Skeletal muscle cell (primary cell): ENCODE measurements around the gene HAUS1.
"Not testable (repeated sequence)": the region's sequence is repeated elsewhere in the genome, so short reads cannot be mapped to it uniquely, and the experiment has no call there.

ENCODE experiments used
- DNase-seq: peaks from one replicate; pipeline ENCODE4 v3.0.0-alpha.2; 2010; ENCODE audit warnings: low read depth
- H3K4me3 ChIP-seq: 2 replicates; pipeline ENCODE4 v1.5.1; 2011; ENCODE audit warnings: low read depth, mild to moderate bottlenecking, control low read depth, low read length, moderate library complexity

HAUS1 gene

DNA sequence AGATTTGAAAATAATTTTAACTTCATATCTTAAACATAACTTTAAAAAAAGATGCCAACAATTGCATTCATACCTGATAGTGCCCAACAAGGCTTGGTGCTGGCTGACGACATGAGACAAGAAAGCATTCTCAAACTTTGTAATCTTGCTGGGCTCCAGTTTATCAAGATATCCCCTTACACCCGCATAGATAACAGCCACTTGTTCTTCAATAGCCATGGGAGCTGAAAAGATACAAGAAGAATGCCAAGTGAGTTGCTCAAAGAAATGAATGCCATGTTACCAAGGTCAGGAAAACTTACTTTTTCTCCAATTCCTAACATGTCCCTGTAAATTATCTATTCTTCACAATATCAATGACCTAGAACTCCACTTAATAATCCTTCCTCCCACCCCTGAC lies 19.8 kb upstream of the HAUS1 start:
- DNase-seq = no peak
- no peak overlapping the region for H3K4me3 ChIP-seq

DNA sequence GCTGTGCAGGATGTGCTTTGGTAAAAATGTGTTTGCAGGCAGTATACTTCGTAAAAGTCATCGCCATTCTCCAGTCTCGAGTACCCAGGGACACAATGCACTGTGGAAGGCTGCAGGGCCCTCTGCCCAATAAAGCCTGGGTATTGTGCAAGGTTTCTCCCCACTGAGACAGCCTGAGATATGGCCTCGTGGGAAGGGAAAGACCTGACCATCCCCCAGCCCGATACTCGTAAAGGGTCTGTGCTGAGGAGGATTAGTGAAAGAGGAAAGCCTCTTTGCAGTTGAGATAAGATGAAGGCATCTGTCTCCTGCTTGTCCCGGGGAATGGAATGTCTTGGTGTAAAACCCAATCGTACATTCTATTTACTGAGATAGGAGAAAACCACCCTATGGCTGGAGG lies 15.7 kb upstream of the HAUS1 start:
- H3K4me3 ChIP-seq, DNase-seq: not testable (repeated sequence)

DNA sequence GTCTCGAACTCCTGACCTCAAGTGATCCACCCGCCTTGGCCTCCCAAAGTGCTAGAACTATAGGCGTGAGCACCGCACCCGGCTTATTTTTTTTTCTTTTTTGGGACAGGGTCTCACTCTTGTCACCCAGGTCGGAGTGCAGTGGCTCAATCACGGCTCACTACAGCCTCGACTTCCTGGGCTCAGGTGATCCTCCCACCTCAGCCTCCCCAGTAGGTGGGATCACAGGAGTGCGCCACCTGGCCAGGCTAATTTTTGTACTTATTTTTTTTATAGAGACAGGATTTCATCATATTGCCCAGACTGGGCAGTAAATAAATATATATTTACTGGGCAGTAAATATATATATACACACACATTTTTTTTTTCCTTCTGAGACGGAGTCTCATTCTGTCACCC lies 8.7 kb upstream of the HAUS1 start:
- no peak overlapping the region for H3K4me3 ChIP-seq
- DNase-seq = no peak

DNA sequence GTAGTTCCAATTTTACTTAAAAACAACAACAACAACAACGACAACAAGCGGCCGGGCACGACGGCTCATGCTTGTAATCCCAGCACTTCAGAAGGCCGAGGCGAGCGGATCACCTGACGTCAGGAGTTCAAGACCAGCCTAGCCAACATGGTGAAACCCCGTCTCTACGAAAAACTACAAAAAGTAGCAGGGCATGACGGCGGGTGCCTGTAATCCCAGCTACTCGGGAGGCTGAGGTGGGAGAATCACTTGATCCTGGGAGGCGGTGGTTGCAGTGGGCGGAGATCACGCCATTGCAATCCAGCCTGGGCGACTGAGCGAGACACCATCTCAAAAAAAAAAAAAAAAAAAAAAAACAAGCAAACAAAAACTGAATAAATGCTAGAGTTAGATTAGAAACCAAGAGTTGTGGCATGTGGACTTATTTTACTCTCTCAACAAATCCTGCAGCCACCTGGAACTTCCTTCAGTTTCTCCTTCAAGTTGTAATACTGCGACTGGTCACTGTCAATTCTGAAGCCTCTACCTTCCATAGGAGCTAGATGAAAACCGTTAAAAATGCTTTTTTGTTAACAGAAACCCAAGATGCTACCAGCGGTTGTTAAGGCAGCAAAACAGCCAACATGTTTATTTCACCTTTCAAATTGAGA lies 7.4 kb upstream of the HAUS1 start:
- no peak for DNase-seq
- H3K4me3 ChIP-seq = peak overlapping the region; percentile 97

DNA sequence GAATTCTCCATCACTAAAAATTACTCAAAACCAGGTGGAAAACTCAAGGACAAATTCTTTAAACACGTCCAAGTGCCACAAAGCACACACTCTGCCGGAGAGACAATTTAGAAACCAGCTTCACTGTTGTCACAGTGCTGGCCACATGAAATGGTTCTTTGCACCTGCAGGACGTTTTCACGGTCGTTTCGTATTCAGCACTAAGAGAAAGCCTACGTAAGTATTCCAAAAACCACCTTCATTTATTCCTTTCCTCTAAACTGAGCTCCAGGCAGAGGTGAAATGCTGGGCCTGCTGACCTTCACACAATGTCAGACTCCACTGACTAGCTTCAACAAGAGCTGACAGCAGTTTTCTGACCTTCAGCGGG lies 6.8 kb upstream of the HAUS1 start:
- DNase-seq = no peak
- H3K4me3 ChIP-seq = peak overlapping the region; percentile 97

DNA sequence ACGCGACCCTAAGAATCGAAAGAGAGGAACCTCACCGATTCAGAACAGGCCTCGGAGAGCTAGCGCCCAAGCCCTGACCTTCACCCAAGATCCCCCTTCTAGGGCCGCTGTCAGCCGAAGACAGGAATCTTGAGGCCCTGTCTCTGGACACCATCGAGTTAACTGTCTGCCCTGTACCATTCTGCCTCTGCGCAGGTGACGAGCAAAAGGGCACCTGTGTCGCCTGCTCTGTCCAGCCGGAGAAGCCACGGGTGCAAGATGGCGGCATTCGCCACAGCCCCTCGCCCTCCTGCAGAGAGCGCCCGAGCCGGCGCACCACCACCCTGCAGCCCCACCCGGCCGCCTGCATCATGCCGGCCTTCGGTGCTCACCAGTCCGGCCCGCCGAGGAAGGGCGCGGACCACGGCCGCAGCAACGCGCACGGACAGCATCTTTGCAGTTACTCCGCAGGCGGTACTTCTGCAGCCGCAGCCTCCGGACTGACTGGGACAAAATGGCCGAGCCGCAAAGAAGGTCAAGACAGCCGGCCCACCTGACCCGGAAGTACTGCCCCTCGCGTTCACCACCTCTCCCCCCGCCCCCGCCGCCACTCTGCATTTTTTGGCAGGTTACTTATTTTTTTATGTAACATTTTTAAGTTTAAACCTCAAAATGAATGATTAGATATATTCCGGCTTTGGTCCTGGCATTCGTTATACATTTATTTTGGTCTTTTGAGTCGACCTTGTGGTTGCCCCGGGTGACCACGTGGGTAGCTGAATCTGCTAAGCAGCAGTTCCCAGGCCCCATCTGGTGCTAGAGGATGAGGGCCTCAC lies 6.2 kb upstream of the HAUS1 start, which contains the start of gene ATP5F1A:
TSS of gene ATP5F1A (minus strand) at position 496 of the 815 bp plus-strand sequence. CDS start at position 431, 65 bp downstream.
- peak; percentile 43 for DNase-seq
- H3K4me3 ChIP-seq = peak within 1 kb of the TSS; percentile 97

DNA sequence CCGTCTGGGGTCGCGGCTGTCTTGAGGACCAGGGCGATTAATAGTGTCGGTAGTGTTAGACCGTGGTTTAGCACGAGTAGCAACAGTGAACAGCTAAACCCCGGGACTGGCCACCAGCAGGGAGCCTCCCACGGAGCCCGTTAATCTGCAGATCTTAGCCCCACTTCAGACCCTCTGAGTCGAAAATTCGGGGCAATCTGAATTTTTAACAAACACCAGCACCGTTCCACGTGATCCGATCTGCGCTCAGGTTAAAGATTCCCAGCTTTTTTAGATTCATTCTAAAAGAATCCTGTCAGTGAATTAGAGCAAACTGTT lies 5.6 kb upstream of the HAUS1 start:
- peak overlapping the region; percentile 97 for H3K4me3 ChIP-seq
- no peak for DNase-seq

DNA sequence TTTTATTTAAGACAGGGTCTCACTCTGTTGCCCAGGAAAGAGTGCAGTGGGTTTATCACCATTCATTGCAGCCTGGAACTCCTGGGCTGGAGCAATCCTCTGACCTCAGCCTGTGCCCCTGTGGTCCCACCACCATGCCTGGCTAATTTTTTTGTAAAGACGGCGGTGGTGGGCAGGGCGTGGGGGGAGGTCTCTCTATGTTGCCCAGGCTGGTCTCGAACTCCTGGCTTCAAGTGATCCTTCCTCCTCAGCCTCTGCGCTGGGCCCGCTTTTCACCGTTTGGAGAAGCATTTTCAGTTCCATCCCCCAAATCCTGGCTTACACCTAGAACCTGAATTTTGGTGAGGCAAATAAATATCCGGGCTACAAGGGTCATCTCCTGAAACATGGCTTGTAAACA lies 4.7 kb upstream of the HAUS1 start:
- DNase-seq = no peak
- no peak overlapping the region for H3K4me3 ChIP-seq

DNA sequence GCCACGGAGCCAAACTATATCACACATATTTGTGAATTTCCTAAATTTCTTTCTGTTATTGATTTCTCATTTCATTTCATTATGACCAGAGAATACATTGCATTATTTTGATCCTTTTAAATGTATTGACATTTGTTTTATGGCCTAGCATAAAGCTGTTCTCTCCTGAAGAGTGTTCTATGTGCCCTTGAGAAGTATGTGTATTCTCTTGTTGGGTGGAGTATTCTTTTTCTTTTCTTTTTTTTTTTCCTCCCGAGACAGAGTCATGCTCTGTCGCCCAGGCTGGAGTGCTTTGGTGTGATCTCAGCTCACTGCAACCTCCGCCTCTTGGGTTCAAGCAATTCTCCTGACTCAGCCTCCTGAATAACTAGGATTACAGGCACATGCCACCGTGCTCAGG lies 5.2 kb downstream of the HAUS1 start:
- H3K4me3 ChIP-seq = no peak overlapping the region
- DNase-seq = no peak

DNA sequence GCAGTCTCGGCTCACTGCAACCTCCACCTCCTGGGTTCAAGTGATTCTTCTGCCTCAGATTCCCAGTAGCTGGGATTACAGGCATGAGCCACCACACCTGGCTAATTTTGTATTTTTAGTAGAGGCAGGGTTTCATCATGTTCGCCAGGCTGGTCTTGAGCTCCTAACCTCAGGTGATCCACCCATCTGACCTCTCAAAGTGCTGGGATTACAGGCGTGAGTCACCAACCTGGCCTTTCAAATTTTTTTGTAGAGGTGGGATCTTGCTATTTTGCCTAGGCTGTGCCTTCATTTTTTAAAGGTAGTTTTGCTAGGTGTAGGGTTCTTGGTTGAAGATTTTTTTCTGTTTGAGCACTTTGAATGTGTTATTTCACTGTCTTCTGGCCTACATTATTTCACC lies 6.2 kb downstream of the HAUS1 start:
- H3K4me3 ChIP-seq = no peak overlapping the region
- no peak for DNase-seq

DNA sequence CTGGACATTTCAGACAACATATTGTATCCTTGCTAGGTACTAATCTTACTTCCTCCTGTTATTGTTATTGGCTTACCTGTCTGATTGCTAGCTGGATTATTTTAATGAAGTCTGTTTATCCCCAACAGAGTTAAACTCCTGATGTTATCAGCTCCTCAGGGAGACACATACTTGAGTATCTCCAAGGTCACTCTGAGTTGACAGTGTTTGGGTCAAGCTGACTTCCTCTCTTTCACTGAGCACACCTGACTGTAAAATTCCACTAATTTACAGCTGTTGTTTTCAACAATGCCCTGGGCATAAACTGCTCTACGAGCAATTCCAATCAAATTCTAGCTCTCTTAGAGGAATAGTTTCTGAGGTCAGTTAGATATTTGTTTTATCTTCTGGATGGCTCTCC lies 9.6 kb downstream of the HAUS1 start:
- DNase-seq = no peak
- no peak overlapping the region for H3K4me3 ChIP-seq

DNA sequence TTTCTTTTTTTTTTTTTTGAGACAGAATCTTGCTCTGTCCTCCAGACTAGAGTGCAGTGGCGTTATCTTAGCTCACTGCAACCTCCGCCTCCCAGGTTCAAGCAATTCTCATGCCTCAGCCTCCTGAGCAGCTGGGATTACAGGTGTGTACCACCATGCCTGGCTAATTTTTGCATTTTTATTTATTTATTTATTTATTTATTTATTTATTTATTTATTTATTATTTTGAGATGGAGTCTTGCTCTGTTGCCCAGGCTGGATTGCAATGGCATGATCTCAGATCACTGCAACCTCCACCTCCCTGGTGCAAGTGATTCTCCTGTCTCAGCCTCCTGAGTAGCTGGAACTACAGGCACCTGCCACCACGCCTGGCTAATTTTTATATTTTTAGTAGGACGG lies 22.4 kb downstream of the HAUS1 start:
- not testable (repeated sequence) for DNase-seq, H3K4me3 ChIP-seq

DNA sequence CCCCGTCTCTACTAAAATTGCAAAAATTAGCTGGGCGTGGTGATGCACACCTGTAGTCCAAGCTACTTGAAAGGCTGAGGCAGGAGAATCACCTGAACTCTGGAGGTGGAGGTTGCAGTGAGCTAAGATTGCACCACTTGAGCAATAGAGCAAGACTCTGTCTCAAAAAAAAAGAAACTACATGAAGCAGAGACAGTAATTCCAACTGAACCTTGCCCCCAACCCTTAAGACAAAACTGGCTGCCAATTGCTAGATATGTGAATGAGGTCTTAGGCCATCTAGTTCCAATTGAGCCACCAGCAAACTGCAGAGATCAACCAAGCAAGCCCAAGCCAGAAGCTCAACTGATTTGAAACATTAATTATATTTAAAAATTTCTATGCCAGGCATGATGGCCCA lies 25.9 kb downstream of the HAUS1 start:
- no peak for DNase-seq
- no peak overlapping the region for H3K4me3 ChIP-seq

DNA sequence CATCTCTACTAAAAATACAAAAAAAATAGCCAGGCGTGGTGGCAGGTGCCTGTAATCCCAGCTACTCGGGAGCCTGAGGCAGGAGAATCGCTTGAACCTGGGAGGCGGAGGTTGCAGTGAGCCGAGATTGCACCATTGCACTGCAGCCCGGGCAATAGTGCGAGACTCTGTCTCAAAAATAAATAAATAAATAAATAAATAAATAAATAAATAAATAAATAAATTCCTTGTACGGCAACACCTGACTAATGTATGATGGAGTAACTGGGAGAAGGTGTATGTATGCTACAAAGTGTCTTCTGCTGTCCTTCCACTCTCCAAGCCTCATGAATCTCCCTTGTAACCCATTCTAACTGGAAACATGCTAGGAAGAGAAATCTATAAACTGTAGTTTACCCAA lies 26.4 kb downstream of the HAUS1 start:
- DNase-seq, H3K4me3 ChIP-seq: not testable (repeated sequence)

DNA sequence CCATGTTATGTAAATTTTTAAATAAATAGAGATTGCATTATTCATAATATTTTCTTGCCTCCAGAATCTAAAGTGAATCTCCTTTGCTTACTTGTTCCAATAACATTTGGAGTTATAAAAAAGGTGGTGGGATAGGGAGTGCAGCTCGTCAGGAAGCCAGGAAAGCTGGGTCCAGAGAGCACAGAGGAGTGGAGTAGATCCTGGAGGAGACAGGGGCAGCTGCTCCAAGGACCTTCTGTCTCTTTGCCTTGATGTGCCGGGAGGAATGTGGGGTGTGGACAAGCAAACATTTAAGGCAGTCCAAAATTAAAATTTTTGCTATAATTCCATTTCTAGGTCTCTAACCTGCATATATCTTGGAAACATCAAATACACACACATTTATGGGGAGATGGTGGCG lies 29.3 kb downstream of the HAUS1 start:
- H3K4me3 ChIP-seq = no peak overlapping the region
- DNase-seq = no peak

DNA sequence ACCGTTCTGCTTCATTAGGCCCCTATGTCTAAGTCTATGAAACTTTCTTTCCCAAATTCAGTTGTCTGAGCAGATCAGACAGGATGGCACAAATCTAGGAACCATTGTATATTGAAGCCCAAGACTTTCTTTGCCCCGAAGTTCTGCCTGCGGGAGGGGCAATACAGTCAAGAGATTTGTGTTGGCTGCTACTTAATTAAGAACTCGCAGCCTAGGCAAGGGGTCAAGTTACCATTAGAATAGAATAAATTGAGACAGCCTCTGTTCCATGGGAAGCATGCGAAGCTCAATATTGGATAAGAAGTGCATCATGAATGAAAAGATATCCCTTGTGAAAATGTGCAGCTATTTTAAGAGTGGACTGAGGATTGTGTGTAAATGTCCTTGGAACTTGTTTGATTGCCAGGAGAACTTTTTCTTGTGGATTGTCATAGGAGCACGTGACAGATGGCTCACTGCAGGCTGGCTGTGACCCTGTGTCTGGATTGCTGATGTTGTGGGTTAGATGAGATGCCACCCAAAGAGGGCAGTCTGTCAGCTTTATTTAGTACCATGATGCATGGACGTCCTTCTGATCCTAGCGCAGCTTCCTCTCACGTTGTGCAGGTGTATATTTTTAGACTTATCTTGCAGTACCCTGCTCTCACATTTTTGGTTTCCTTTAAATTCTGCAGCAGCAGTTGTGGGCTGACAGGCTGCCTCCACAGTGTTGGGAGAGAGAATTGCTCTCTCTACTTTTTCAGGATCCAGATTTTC lies 30.9 kb downstream of the HAUS1 start:
- DNase-seq = no peak
- no peak overlapping the region for H3K4me3 ChIP-seq

DNA sequence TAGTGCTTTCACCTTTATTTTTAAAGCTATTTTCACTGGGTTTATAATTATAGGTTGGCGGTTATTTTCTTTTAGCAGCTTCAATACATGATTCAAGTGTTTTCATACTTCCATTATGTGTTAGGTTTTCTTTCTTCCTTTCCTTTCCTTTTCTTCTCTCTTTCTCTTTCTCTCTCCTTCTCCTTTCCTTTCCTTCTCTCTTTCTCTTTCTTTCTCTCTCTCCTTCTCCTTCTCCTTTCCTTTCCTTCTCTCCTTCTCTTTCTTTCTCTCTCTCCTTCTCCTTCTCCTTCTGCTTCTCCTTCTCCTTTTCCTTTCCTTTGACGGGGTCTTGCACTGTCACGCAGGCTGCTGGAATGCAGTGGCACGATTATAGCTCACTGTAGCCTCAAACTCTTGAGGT lies 36.0 kb downstream of the HAUS1 start:
- no peak overlapping the region for H3K4me3 ChIP-seq
- no peak for DNase-seq

DNA sequence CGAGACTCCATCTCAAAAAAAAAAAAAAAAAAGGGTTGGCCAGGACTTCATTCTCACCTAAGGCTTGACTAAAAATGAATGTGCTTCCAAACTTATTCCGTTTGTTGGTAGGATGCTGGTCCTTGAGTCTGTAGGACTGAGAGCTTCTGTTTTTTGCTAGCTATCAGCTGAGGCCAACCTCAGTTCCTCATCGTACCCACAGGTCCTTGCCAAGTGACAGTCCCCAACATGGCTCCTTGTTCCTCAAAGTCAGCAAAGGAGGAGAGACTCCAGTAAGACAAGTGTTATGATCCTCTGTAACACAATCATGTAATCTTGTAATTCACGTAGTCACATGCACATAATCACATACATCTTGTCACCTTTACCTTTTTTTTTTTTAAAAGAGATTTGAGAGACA lies 37.0 kb downstream of the HAUS1 start:
- no peak for DNase-seq
- H3K4me3 ChIP-seq = no peak overlapping the region

DNA sequence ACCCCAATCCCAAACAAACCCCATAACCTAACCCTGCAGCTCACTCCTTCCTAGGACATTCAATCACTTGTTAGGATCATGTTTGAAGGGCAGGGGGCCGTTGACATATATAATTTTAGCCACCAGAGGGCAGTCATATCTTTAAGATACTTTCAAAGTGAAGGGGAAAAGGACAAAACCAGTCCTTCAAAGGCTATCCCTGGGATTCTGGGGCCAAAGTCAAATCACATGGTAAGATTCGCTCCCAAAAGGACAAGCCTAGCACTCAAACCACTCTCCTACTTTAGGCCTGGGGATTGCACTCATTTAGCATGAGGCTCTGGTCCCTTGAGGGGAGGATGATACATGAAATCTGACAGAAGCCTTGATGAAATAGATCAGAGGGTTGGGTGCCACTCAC lies 44.6 kb downstream of the HAUS1 start:
- no peak for DNase-seq

DNA sequence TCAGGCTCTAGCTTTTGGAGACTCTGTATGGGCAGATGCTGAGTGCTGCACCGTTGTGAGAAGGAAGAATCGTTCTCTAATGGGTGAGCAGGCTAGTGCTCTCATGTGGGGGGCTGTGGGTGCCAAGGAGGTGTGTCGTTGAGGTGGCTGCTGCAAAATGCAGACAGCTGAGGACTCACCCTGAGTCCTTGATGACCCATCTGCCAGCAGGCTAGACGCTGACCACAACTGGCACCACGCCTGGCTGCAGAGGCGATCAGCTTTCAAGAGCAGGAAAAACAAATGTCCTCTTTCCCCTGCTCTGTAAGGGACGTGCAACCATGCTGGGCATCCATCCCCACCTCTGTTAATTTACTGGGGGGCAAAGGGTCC lies 48.2 kb downstream of the HAUS1 start:
- DNase-seq = peak; percentile 46
- no peak overlapping the region for H3K4me3 ChIP-seq

More for the DNA sequence above, 44.6 kb downstream of the HAUS1 start:
- no peak overlapping the region for H3K4me3 ChIP-seq
